Trophoblast cell (in vitro differentiated cells and primary cell): ENCODE measurements around the gene RPTOR.

Experiments used
- DNase-seq, 2 donors: peaks; one replicate each; pipeline ENCODE4 v3.0.0-alpha.2; 2016
- H2AFZ ChIP-seq: 2 replicates; pipeline ENCODE4 v1.6.1; 2013; ENCODE audit warnings: low read length, moderate library complexity, mild to moderate bottlenecking; ENCODE audit not compliant: insufficient read depth, poor library complexity
- H2AK5ac ChIP-seq: 2 replicates; pipeline ENCODE4 v1.6.1; 2013; ENCODE audit warnings: mild to moderate bottlenecking, low read length
- H2BK120ac ChIP-seq: 2 replicates; pipeline ENCODE4 v1.6.1; 2013; ENCODE audit warnings: low read length, mild to moderate bottlenecking, moderate library complexity; ENCODE audit not compliant: insufficient read depth, poor library complexity
- H2BK12ac ChIP-seq: 2 replicates; pipeline ENCODE4 v1.6.1; 2013; ENCODE audit warnings: mild to moderate bottlenecking, low read length, moderate library complexity
- H2BK5ac ChIP-seq: 2 replicates; pipeline ENCODE4 v1.6.1; 2013; ENCODE audit warnings: low read length, low read depth, moderate library complexity, mild to moderate bottlenecking; ENCODE audit not compliant: poor library complexity
- H3K14ac ChIP-seq: 2 replicates; pipeline ENCODE4 v1.6.1; 2013; ENCODE audit warnings: mild to moderate bottlenecking, low read length
- H3K18ac ChIP-seq: 2 replicates; pipeline ENCODE4 v1.6.1; 2013; ENCODE audit warnings: mild to moderate bottlenecking, low read length
- H3K23ac ChIP-seq: 2 replicates; pipeline ENCODE4 v1.6.1; 2013; ENCODE audit warnings: low read length
- H3K27ac ChIP-seq: 2 replicates; pipeline ENCODE4 v1.5.1; 2013; ENCODE audit warnings: low read depth, mild to moderate bottlenecking, inconsistent platforms, low read length, moderate library complexity
- H3K27me3 ChIP-seq: 2 replicates; pipeline ENCODE4 v1.6.1; 2013; ENCODE audit warnings: inconsistent platforms, mild to moderate bottlenecking, low read length, moderate library complexity; ENCODE audit not compliant: insufficient read depth
- H3K36me3 ChIP-seq, 2 experiments: 1 replicate in 1 of 2; 2 replicates in 1 of 2; pipeline ENCODE4 v1.6.1; 2013; ENCODE audit warnings: low read length in 2 of 2, mild to moderate bottlenecking in 2 of 2, moderate library complexity in 1 of 2; ENCODE audit not compliant: insufficient read depth in 2 of 2, control insufficient read depth in 1 of 2
- H3K4ac ChIP-seq: 2 replicates; pipeline ENCODE4 v1.6.1; 2013; ENCODE audit warnings: low read depth, mild to moderate bottlenecking, low read length, moderate library complexity
- H3K4me1 ChIP-seq, 2 experiments: 1 replicate in 1 of 2; 2 replicates in 1 of 2; pipeline ENCODE4 v1.6.1; 2013; ENCODE audit warnings: low read length in 2 of 2, mild to moderate bottlenecking in 2 of 2, moderate library complexity in 1 of 2; ENCODE audit not compliant: insufficient read depth in 2 of 2, control insufficient read depth in 1 of 2
- H3K4me2 ChIP-seq: 2 replicates; pipeline ENCODE4 v1.6.1; 2013; ENCODE audit warnings: inconsistent platforms, mild to moderate bottlenecking, low read length, moderate library complexity
- H3K4me3 ChIP-seq: 2 replicates; pipeline ENCODE4 v1.5.1; 2013; ENCODE audit warnings: mild to moderate bottlenecking, low read depth, low read length, inconsistent platforms
- H3K79me1 ChIP-seq: one replicate; pipeline ENCODE4 v1.6.1; 2013; ENCODE audit warnings: low read length
- H3K79me2 ChIP-seq: 2 replicates; pipeline ENCODE4 v1.6.1; 2013; ENCODE audit warnings: low read length, mild to moderate bottlenecking; ENCODE audit not compliant: control insufficient read depth, insufficient read depth, poor library complexity
- H3K9ac ChIP-seq: 2 replicates; pipeline ENCODE4 v1.6.1; 2013; ENCODE audit warnings: mild to moderate bottlenecking, low read length
- H3K9me3 ChIP-seq: 2 replicates; pipeline ENCODE4 v1.6.1; 2013; ENCODE audit warnings: low read depth, mild to moderate bottlenecking, control low read depth, inconsistent platforms, low read length; ENCODE audit not compliant: insufficient read depth
- H4K12ac ChIP-seq: 2 replicates; pipeline ENCODE4 v1.6.1; 2013; ENCODE audit warnings: low read depth, mild to moderate bottlenecking, low read length, moderate library complexity
- H4K8ac ChIP-seq: 2 replicates; pipeline ENCODE4 v1.6.1; 2013; ENCODE audit warnings: low read depth, mild to moderate bottlenecking, low read length, moderate library complexity
- H4K91ac ChIP-seq: one replicate; pipeline ENCODE4 v1.6.1; 2013; ENCODE audit warnings: low read depth, mild to moderate bottlenecking, low read length, moderate library complexity
- WGBS: extraction: QIAGEN DNeasy Blood & Tissue Kit; methylation state at CpG from one replicate; pipeline ENCODE4 v1.1.7; 2013; ENCODE audit warnings: missing lambda C conversion rate; ENCODE audit not compliant: insufficient read length, insufficient coverage; ENCODE audit errors: extremely low coverage; 5-methylcytosine and 5-hydroxymethylcytosine counted together

The RPTOR gene

DNA sequence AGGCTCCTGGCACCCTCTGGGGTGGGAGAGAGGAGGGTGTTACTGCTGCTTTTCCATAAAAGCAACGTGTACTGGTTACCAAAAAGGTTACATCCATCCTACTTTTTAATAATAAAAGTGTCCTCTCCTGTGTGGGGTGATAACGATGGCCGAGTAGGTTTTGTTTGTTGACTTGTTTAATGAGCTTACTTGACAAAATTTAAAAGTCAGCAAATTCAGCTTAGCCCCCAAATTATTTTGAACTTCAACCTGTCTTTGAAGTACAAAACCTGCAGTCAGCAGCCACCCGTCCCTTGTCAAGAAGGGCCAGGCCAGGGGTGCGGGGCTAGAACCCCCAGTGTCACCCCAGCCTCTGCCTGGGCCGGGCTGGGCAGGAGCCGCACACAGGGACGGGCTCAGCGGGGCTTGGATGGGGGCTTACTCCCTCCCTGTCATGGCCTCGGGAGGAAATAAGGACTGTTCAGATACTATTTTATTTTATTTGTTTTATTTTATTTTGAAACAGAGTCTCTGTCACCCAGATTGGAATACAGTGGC, 343.1 kb downstream of the RPTOR start:
- no peak overlapping the region for H2BK5ac ChIP-seq
- H3K23ac ChIP-seq, result no peak overlapping the region
- H3K18ac ChIP-seq, result no peak overlapping the region
- no CpG with 5 or more reads among the region's 10 CpGs for WGBS
- no peak overlapping the region for H3K4ac ChIP-seq
- H3K27me3 ChIP-seq, result no peaks in the 10 kb centered on the region
- no peak overlapping the region for H3K4me2 ChIP-seq
- no peak overlapping the region for H3K4me3 ChIP-seq
- no peak overlapping the region for H3K14ac ChIP-seq
- H3K79me1 ChIP-seq, result no peaks in the 10 kb centered on the region
- peaks cover 1% of the 10 kb centered on the region for H3K9me3 ChIP-seq
- no peak overlapping the region for H4K8ac ChIP-seq
- peaks cover 11 to 13% of the 10 kb centered on the region in 2 experiments for H3K4me1 ChIP-seq
- H2BK12ac ChIP-seq, result no peak overlapping the region
- no peak overlapping the region for H3K9ac ChIP-seq
- no peak overlapping the region for H2AFZ ChIP-seq
- H3K27ac ChIP-seq, result no peak overlapping the region
- no peak overlapping the region for H2BK120ac ChIP-seq
- H4K91ac ChIP-seq, result no peak overlapping the region
- no peaks in the 10 kb centered on the region for H3K79me2 ChIP-seq
- H4K12ac ChIP-seq, result no peak overlapping the region
- H3K36me3 ChIP-seq, result peaks cover 27 to 36% of the 10 kb centered on the region in 2 experiments
- no peak overlapping the region for H2AK5ac ChIP-seq
- no peak for DNase-seq

DNA sequence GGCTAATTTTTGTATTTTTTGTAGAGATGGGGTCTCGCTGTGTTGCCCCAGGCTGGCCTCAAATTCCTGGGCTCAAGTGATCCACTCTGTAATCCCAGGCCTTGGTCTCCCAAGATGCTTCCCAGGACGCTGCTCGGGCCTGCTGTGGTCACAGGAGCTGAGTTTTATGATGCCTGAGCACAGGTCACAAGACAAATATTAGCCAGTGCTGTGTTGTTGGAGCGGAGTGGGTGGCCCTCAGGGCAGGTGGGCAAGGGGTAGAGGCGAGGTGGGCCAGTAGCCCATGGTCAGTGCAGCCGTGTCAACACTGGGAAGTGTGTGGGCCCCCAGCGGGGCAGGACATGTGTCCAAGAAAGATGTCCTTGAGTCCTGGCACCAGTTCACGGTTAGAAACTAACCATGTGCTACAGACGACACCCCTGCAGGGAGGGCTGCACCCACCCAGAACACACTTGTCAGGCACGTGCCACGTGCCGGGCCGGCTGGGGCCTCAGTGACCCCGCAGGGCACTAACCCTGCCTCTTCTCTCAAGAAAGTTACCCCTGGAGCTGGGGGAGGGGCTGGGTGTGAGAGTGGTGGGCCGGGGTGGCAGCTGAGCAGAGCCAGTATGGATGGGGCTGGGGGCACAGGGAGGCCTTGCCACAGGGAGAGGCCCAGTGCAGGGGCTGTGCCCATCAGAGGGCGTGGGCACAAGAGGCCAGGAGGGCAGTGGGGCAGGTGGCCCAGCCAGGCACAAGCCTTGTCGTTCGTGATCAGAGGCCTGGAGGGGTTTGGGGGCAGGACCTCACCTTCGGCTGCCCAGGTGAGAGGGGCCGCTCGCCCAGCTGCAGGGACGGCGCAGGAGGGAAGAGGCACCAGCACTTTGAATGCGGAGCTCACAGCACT, 343.9 kb downstream of the RPTOR start:
- Histone ChIP-seq H2BK12ac (no peak overlapping the region), H3K79me1 (no peaks in the 10 kb centered on the region), H3K23ac (no peak overlapping the region), H4K12ac (no peak overlapping the region), H3K27ac (no peak overlapping the region), H3K14ac (no peak overlapping the region), H2BK5ac (no peak overlapping the region), H2AFZ (no peak overlapping the region), H3K4me1 (peaks cover 11 to 16% of the 10 kb centered on the region in 2 experiments), H3K4me3 (no peak overlapping the region), H3K36me3 (peaks cover 31 to 36% of the 10 kb centered on the region in 2 experiments), H3K4ac (no peak overlapping the region), H2AK5ac (no peak overlapping the region), H3K79me2 (no peaks in the 10 kb centered on the region), H3K4me2 (no peak overlapping the region), H3K27me3 (no peaks in the 10 kb centered on the region), H4K91ac (no peak overlapping the region), H3K9ac (no peak overlapping the region), H3K9me3 (peaks cover 4% of the 10 kb centered on the region), H3K18ac (no peak overlapping the region), H4K8ac (no peak overlapping the region), H2BK120ac (no peak overlapping the region)
- no peak for DNase-seq
- WGBS, result no CpG with 5 or more reads among the region's 24 CpGs

- H2BK5ac ChIP-seq, result no peak overlapping the region
- H3K4me1 ChIP-seq, result peaks cover 11 to 16% of the 10 kb centered on the region in 2 experiments
- no peak overlapping the region for H3K4me2 ChIP-seq
- H3K14ac ChIP-seq, result no peak overlapping the region
- H3K9me3 ChIP-seq, result peaks cover 4% of the 10 kb centered on the region
- no peak overlapping the region for H3K4me3 ChIP-seq
- H2BK12ac ChIP-seq, result no peak overlapping the region
- no peak overlapping the region for H3K27ac ChIP-seq
- no peak overlapping the region for H2AK5ac ChIP-seq
- H3K4ac ChIP-seq, result no peak overlapping the region
- no peaks in the 10 kb centered on the region for H3K27me3 ChIP-seq
- no peaks in the 10 kb centered on the region for H3K79me2 ChIP-seq
- H4K8ac ChIP-seq, result no peak overlapping the region
- H2BK120ac ChIP-seq, result no peak overlapping the region
- H3K79me1 ChIP-seq, result no peaks in the 10 kb centered on the region
- no peak overlapping the region for H4K12ac ChIP-seq
- peaks cover 29 to 33% of the 10 kb centered on the region in 2 experiments for H3K36me3 ChIP-seq
- WGBS, result no CpG with 5 or more reads among the region's 40 CpGs
- no peak overlapping the region for H3K23ac ChIP-seq
- no peak overlapping the region for H3K9ac ChIP-seq
- no peak overlapping the region for H2AFZ ChIP-seq
- H3K18ac ChIP-seq, result no peak overlapping the region
- no peak overlapping the region for H4K91ac ChIP-seq
- no peak for DNase-seq
Observed at GRCh38 chr17:80889231-80890195, 344.9 kb downstream of the RPTOR start.

DNA sequence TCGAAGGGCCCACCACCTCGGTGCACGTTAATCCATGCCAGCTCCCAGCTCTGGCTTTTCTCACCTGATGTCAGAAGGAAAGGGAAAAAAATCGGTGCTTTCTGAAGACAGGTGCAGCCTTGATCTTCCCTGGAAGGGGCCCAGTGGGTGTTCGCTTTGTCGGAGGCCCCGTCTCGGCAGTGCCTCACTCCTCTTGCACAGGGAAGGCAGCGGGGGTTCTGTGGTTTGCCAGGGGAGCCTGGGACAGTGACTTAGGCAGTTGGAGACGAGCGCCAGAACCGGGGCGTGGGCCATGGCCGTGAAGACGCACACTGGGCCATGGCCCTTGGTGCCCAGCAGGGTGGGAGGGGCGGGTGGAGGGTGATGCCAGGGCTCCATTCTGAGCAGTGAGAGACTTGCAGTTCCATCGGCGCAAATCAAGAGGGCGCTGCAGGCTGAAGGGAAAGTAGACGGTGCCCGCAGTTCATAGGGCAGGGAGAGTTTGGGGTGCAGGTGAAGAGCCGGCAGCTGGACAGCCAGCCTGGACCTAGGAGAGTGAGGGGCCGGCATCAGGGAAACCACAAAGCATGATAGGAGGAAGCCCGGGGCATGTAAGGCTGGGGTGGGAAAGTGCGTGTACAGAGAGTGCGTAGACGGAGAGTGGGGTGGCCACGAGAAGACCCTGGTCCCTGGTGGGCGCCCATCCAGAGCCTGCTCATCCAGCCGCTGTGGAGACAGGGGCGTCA, 345.7 kb downstream of the RPTOR start:
- Histone ChIP-seq H3K36me3 (peaks cover 23 to 27% of the 10 kb centered on the region in 2 experiments), H3K4me1 (peaks cover 11 to 17% of the 10 kb centered on the region in 2 experiments), H2AFZ (no peak overlapping the region), H3K79me1 (no peaks in the 10 kb centered on the region), H3K27me3 (no peaks in the 10 kb centered on the region), H3K9ac (no peak overlapping the region), H4K12ac (no peak overlapping the region), H3K18ac (no peak overlapping the region), H3K14ac (no peak overlapping the region), H3K79me2 (no peaks in the 10 kb centered on the region), H2BK12ac (no peak overlapping the region), H4K8ac (no peak overlapping the region), H3K9me3 (peaks cover 4% of the 10 kb centered on the region), H3K23ac (no peak overlapping the region), H2AK5ac (no peak overlapping the region), H2BK5ac (no peak overlapping the region), H2BK120ac (no peak overlapping the region), H3K27ac (no peak overlapping the region), H3K4ac (no peak overlapping the region), H4K91ac (no peak overlapping the region), H3K4me3 (no peak overlapping the region), H3K4me2 (no peak overlapping the region)
- DNase-seq, result no peak
- WGBS, result no CpG with 5 or more reads among the region's 31 CpGs
